Left lung (tissue), 10 donors: ENCODE results near the gene EPHA10. TPM values are rescaled to one million over a fixed set of nuclear protein-coding genes. Genes with fewer than 3 reads are reported as not detected.
A peak's percentile ranks its signal among the peaks of the same experiment; 100 is the strongest.

Source experiments
- ATAC-seq: fragments of 200-7000 bp; cut with Tn5 transposase; one replicate; pipeline ENCODE4 v1.9.1; 2020; ENCODE audit warnings: moderate library complexity
- DNase-seq, 4 donors: peaks; one replicate each; pipeline ENCODE4 v3.0.0-alpha.2; 2013 to 2020
- H3K27ac ChIP-seq, 2 donors: fragments of 200-600 bp; sonication (generic) in 1 of 2; one replicate each; pipeline versions ENCODE4 v1.5.0 to v1.8.0; 2020 to 2021
- H3K27me3 ChIP-seq, 2 donors: fragments of 200-600 bp; sonication (generic) in 1 of 2; one replicate each; pipeline versions ENCODE4 v1.5.0 to v1.8.0; 2020 to 2021
- H3K36me3 ChIP-seq, 2 donors: fragments of 200-600 bp; sonication (generic) in 1 of 2; one replicate each; pipeline versions ENCODE4 v1.5.0 to v1.8.0; 2020 to 2021
- H3K4me1 ChIP-seq, 2 donors: fragments of 200-600 bp; one replicate each; pipeline ENCODE4 v1.8.0; 2021
- H3K4me3 ChIP-seq, 2 donors: fragments of 200-600 bp; sonication (generic) in 1 of 2; one replicate each; pipeline versions ENCODE4 v1.5.0 to v1.8.0; 2020 to 2021; ENCODE audit warnings: mild to moderate bottlenecking in 1 of 2
- H3K9me3 ChIP-seq, 2 donors: fragments of 200-600 bp; sonication (generic) in 1 of 2; one replicate each; pipeline versions ENCODE4 v1.5.0 to v1.8.0; 2020 to 2021
- intact Hi-C, 2 donors: fragments of 100-400 bp; cut with DNase I; formaldehyde crosslinking; loops; one replicate each; pipeline versions ENCODE4 v1.11.2 to v1.14.2; 2022
- polyA plus RNA-seq, 6 donors: library from polyadenylated mRNA; unstranded; fragments of 120-200 nt; gene quantifications; one replicate each; pipeline ENCODE4 v1.2.1, GENCODE V29; 2013; ENCODE audit not compliant: insufficient read length in 6 of 6
- total RNA-seq, 2 donors: library from RNA; stranded (reverse); fragmentation: NEBNext Ultra II Directional; extraction: Animal tissue kit (Norgen Biotek cat#: 25700); gene quantifications; one replicate each; pipeline ENCODE4 v1.2.1, GENCODE V29; 2021
- TF ChIP-seq, protein P1 (sequence below), 2 donors: fragments of 200-600 bp; sonication (generic) in 1 of 2; IDR thresholded peaks; one replicate each; pipeline versions ENCODE4 v1.5.0 to v1.8.0; 2021; ENCODE audit warnings: antibody characterized with exemption in 2 of 2
- donor health status: DM: no; HTN: yes; CAD: no.
- donor health status: DM: no; HTN: no; CAD: no.

The EPHA10 gene
- total and polyA plus RNA-seq, 8 donors: 0.13 to 3.2 (median 0.22) TPM

DNA sequence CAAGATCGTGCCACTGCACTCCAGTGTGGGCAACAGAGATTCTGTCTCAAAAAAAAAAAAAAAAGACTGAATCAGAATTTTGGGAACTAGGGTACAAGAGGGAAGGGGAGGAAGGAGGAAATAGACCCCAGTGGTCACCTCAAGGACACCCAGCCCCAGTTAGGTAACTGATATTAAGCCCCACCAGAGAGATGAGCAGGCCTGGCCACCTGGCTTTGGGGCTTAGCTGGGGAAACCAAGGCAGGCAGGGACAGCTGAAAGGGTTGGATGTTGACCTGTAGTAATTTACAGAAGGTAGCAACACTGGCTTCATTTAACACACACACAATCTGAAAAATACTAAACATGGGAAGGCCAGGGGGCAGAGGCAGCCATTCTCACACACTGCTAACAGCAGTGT is 37.5 kb upstream of the EPHA10 start:
- ATAC-seq: no peak
- Histone ChIP-seq H3K27ac (no peak overlapping the region), H3K27me3 (no peaks in the 10 kb centered on the region), H3K4me1 (peaks cover 7 to 16% of the 10 kb centered on the region in 2 donors), H3K9me3 (no peaks in the 10 kb centered on the region), H3K4me3 (no peak overlapping the region), H3K36me3 (peaks cover 0 to 82% of the 10 kb centered on the region in 2 donors)
- intact Hi-C loops: no loop called here
- TF ChIP-seq, protein P1, sequence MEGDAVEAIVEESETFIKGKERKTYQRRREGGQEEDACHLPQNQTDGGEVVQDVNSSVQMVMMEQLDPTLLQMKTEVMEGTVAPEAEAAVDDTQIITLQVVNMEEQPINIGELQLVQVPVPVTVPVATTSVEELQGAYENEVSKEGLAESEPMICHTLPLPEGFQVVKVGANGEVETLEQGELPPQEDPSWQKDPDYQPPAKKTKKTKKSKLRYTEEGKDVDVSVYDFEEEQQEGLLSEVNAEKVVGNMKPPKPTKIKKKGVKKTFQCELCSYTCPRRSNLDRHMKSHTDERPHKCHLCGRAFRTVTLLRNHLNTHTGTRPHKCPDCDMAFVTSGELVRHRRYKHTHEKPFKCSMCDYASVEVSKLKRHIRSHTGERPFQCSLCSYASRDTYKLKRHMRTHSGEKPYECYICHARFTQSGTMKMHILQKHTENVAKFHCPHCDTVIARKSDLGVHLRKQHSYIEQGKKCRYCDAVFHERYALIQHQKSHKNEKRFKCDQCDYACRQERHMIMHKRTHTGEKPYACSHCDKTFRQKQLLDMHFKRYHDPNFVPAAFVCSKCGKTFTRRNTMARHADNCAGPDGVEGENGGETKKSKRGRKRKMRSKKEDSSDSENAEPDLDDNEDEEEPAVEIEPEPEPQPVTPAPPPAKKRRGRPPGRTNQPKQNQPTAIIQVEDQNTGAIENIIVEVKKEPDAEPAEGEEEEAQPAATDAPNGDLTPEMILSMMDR (IDR thresholded peaks at IDR 0.05): no peak
- no peak for DNase-seq

DNA sequence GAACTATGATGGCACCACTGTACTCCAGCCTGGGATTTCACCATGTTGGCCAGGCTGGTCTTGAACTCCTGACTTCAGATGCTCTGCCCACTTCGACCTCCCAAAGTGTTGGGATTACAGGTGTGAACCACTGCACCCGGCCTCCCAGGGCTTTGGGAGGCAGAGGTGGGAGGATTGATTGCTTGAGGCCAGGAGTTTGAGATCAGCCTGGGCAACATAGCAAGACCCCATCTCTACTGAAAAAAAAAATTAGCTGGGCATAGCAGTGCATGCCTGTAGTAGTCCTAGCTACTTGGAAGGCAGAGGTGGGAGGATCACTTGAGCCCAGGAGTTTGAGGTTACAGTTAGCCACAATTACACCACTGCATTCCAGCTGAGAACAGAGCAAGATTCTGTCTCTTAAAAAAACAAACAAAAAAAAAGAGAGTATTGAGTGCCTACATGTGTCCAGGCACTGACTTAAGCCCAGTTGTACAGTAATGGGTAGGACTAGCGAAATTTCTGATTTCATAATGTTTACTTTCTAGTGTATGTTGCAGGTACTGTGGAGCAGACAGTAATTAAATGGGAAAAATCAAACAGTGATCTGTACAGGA is 32.9 kb upstream of the EPHA10 start:
- Histone ChIP-seq H3K4me1 (peaks cover 8 to 17% of the 10 kb centered on the region in 2 donors), H3K27me3 (peaks cover 0 to 30% of the 10 kb centered on the region in 2 donors), H3K4me3 (no peak overlapping the region), H3K36me3 (peaks cover 0 to 40% of the 10 kb centered on the region in 2 donors), H3K27ac (no peak overlapping the region), H3K9me3 (no peaks in the 10 kb centered on the region)
- intact Hi-C loops: no loop called here
- ATAC-seq (no peak), DNase-seq (no peak)
- TF ChIP-seq, protein P1 (IDR thresholded peaks at IDR 0.05): no peak

DNA sequence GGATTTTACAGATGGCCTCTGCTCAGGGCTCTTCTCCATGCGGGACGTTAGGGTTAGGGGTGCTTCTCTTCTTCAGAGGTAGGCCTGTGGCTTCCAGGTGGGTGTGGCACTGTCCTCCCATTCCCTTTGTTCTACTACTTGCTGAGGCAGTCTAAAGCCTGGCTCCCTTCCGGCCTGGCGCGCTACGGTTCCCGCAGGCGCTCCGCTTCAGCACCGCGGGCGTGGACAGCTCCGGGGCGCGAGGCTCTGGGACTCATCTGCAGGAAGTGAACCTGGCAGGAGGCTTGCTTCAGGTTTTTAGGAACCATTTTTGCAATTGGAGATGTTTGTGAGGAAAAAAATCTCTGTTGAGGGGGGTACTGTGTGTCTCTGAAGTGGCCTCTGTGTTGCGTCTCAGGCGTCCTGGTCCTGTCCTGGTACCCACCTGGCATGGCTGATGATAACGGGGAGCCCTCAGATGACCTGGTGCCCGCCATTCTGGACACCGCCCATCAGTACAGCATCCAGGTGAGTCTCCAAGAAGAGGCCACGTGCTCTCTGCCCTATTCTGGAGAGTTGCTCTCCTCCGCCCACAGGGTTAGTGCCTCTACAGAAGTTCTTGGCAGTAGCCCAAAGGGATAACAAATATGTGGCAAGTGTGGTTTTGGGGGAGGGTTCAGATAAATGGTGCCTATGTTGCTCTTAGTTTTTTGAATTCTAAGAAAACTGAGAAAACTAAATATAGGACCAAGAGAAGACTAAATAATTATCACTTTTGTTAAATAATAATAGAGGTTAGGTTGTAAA is 30.6 kb upstream of the EPHA10 start:
- DNase-seq (peak; percentile 57 to 86 (median 64)), ATAC-seq (peak; percentile 79)
- Histone ChIP-seq H3K27ac (no peak overlapping the region), H3K4me1 (peaks cover 8 to 17% of the 10 kb centered on the region in 2 donors), H3K27me3 (peaks cover 0 to 54% of the 10 kb centered on the region in 2 donors), H3K36me3 (peaks cover 0 to 17% of the 10 kb centered on the region in 2 donors), H3K4me3 (peak overlapping the region in 1 of 2 donors; percentile 48), H3K9me3 (no peaks in the 10 kb centered on the region)
- intact Hi-C loops: no loop called here
- TF ChIP-seq, protein P1 (IDR thresholded peaks at IDR 0.05): no peak

DNA sequence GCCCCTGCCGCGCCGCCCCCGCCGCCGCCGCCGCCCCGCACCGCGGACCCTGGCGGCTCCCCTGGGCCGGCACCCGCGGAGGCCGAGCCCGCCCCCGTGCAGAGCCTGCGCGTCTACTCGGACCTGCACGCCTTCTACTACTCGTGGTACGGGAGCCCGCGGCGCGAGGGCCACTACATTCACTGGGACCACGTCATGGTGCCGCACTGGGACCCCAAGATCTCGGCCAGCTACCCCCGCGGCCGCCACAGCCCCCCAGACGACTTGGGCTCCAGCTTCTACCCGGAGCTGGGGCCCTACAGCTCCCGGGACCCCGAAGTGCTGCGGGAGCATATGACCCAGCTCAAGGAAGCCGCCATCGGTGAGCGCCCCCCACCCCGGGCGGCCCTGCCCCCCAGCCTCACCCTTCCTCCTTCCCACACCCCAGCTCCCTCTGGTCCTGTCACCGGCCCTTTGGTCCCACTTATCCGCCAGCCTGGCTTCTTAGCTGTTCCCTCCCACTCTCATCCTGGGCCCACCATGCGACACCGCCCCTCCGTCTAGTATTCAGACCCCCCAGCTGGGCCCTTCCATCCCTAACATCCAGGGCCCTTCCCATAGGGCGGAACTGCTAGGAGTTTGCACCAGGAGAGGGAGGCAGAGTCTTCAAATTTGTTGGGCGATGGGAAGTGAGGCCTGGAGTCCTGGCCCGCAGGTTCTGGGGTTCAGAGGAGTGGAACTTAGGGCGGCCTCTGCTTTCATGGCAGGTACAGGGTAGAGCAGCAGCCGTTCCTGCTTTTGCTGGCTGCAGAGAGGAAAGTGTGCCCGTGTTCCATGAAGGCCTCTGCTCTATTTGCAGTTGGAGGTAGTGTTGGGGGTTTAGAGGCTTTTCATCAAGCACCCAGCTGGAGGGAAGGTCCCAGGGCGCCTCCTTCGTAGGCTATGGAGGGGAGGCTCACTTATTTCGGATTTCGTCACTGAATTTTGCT is 29.7 kb upstream of the EPHA10 start:
- H3K27me3 ChIP-seq: peaks cover 0 to 62% of the 10 kb centered on the region in 2 donors
- H3K27ac ChIP-seq: no peak overlapping the region
- H3K9me3 ChIP-seq: no peaks in the 10 kb centered on the region
- TF ChIP-seq, protein P1 (IDR thresholded peaks at IDR 0.05): no peak
- H3K4me1 ChIP-seq: peaks cover 8 to 17% of the 10 kb centered on the region in 2 donors
- intact Hi-C loops: no loop called here
- peak overlapping the region in 1 of 2 donors; percentile 48 for H3K4me3 ChIP-seq
- H3K36me3 ChIP-seq: peaks cover 0 to 8% of the 10 kb centered on the region in 2 donors
- no peak for DNase-seq
- peak; percentile 13 for ATAC-seq
